ENCODE data around the gene TMEM39A.

The TMEM39A gene

DNA sequence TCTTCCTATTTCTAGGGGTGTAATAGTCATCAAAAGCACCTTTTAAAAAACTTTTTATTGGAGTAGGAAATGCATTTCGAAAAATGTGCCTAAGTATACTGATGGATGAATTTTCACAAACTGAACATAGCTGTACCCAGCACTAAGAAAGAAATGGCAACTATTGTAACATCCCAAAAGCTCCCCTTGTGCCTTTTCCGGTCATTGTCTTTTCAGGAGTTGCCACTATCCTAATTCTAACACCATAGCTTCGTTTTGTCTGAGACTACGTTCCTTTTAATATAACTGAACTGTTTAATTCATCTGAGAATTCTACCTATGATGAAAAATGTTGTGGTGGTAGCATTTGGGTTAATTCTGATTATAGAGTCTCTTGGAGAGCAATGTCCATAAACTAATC is 36.9 kb upstream of the TMEM39A start:
- H3K27ac ChIP-seq: no peak overlapping the region
- POLR2A ChIA-PET (ENCODE audit: low non-redundant PET): no interaction called here
- no peak for TF ChIP-seq CTCF (conservative IDR thresholded peaks at IDR 0.05; ENCODE audit: low read depth)
- CTCF ChIA-PET: interaction anchor here (0.8 kb wide), 1 partner anchor 11 kb away, joined by 4 read pairs; no protein-coding TSS in a partner anchor
- DNase-seq (ENCODE audit: low spot score): no peak

GRCh38 chr3:119498186-119499011 is 35.0 kb upstream of the TMEM39A start, which contains the start of gene TIMMDC1:
TIMMDC1 (plus strand) TSS chr3:119498547; CDS start chr3:119498734, 187 bp downstream.
- peak; percentile 96 for DNase-seq (ENCODE audit: low spot score)
- POLR2A ChIA-PET (ENCODE audit: low non-redundant PET): interaction anchor here (1.0 to 1.4 kb wide), 4 partner anchors 18 to 178 kb away, joined by 3 to 5 read pairs (median 4); partner anchors contain the start of genes COX17 and TMEM39A
- CTCF ChIA-PET: interaction anchor here (1.3 kb wide), 1 partner anchor 34 kb away, joined by 5 read pairs; no protein-coding TSS in a partner anchor
- no peak for TF ChIP-seq CTCF (conservative IDR thresholded peaks at IDR 0.05; ENCODE audit: low read depth)
- H3K27ac ChIP-seq: peak within 1 kb of the TSS; percentile 87

DNA sequence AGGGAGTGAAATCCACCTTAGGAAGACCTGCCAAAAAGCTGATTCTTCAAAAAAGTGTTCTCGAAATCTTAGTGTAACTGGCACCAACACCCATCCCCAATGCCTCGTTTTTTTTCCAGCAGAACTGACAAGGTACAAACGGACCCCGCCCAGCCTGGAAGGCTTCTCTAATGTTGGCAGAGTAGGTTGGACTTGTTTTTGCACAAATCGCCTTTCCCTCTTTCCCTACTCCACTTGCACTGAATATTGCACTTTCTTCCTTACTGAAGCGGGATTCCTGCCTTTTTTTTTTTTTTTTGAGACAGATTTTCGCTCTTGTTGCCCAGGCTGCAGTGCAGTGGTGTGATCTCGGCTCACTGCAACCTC is 34.4 kb upstream of the TMEM39A start:
- ChIA-PET CTCF (interaction anchor here (1.3 kb wide), 1 partner anchor 34 kb away, joined by 5 read pairs; no protein-coding TSS in a partner anchor), POLR2A (ENCODE audit: low non-redundant PET) (interaction anchor here (1.0 to 1.4 kb wide), 3 partner anchors 17 to 34 kb away, joined by 3 to 4 read pairs (median 3); partner anchors contain the start of gene TMEM39A)
- peak overlapping the region; percentile 87 for H3K27ac ChIP-seq
- no peak for TF ChIP-seq CTCF (conservative IDR thresholded peaks at IDR 0.05; ENCODE audit: low read depth)
- DNase-seq (ENCODE audit: low spot score): peak; percentile 25

DNA sequence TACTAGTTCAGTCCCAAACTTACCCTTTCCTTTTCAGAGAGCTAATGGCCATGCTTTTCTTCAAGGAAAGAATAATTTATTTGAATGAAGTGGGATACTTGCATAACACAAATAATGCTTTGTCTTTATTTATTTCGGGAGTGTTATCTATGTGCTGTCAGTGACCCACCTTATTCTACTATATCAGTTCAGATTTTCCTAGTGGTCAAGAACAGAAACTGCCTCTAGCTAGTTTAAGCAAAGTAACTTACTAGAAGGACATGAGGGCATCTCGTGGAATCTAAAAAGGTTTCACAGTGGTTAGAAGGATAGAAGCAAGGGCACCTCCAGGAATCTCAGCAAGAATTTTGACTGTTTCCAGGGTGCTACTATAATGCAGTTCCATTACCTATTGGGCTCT is 31.2 kb upstream of the TMEM39A start:
- ChIA-PET POLR2A (ENCODE audit: low non-redundant PET) (interaction anchor here (0.7 kb wide), 1 partner anchor 24 kb away, joined by 3 read pairs; no protein-coding TSS in a partner anchor), CTCF (interaction anchor here (0.6 kb wide), 1 partner anchor 986 kb away, joined by 3 read pairs; no protein-coding TSS in a partner anchor)

GRCh38 chr3:119492810-119493209 is 29.4 kb upstream of the TMEM39A start:
- CTCF ChIA-PET: no interaction called here
- DNase-seq (ENCODE audit: low spot score): no peak
- no peak for TF ChIP-seq CTCF (conservative IDR thresholded peaks at IDR 0.05; ENCODE audit: low read depth)
- POLR2A ChIA-PET (ENCODE audit: low non-redundant PET): no interaction called here
- no peak overlapping the region for H3K27ac ChIP-seq

More for the DNA sequence above, 31.2 kb upstream of the TMEM39A start:
- no peak for TF ChIP-seq CTCF (conservative IDR thresholded peaks at IDR 0.05; ENCODE audit: low read depth)
- DNase-seq (ENCODE audit: low spot score): no peak
- H3K27ac ChIP-seq: no peak overlapping the region

- ChIA-PET POLR2A (ENCODE audit: low non-redundant PET) (no interaction called here), CTCF (no interaction called here)
These were observed 28.7 kb upstream of the TMEM39A start for GRCh38 chr3:119492128-119492527.

More at GRCh38 chr3:119492128-119492527, 28.7 kb upstream of the TMEM39A start:
- no peak for TF ChIP-seq CTCF (conservative IDR thresholded peaks at IDR 0.05; ENCODE audit: low read depth)
- H3K27ac ChIP-seq: no peak overlapping the region
- no peak for DNase-seq (ENCODE audit: low spot score)
